Breast epithelium (tissue), 4 donors: Measurements from ENCODE around the gene KRTAP9-9. TPM values are rescaled to one million over a fixed set of nuclear protein-coding genes. Genes with fewer than 3 reads are reported as not detected.
"Not testable (repeated sequence)": the region's sequence is repeated elsewhere in the genome, so short reads cannot be mapped to it uniquely, and the experiment has no call there.

Source experiments
- DNase-seq, 2 donors: peaks; one replicate each; pipeline ENCODE4 v3.0.0-alpha.2; 2019; ENCODE audit warnings: low spot score in 2 of 2
- H3K27ac ChIP-seq, 2 donors: fragments of 200-600 bp; sonication (generic) in 1 of 2; one replicate each; pipeline ENCODE4 v1.5.1; 2016 to 2019; ENCODE audit warnings: mild to moderate bottlenecking in 1 of 2
- H3K27me3 ChIP-seq, 2 donors: fragments of 200-600 bp; sonication (generic) in 1 of 2; one replicate each; pipeline versions ENCODE4 v1.5.1 to v1.6.0; 2017 to 2019; ENCODE audit warnings: control low read depth in 1 of 2, mild to moderate bottlenecking in 1 of 2
- H3K36me3 ChIP-seq: fragments of 200-600 bp; one replicate; pipeline ENCODE4 v1.5.1; 2019
- H3K4me1 ChIP-seq, 2 donors: fragments of 200-600 bp; sonication (generic); one replicate each; pipeline ENCODE4 v1.5.1; 2016 to 2019; ENCODE audit warnings: control low read depth in 1 of 2
- H3K4me3 ChIP-seq, 3 donors: fragments of 200-600 bp; sonication (generic); 1 replicate in 2 of 3; 2 replicates in 1 of 3; pipeline ENCODE4 v1.5.1; 2016 to 2019; ENCODE audit warnings: mild to moderate bottlenecking in 3 of 3, moderate library complexity in 2 of 3
- H3K9me3 ChIP-seq, 2 donors: fragments of 200-600 bp; sonication (generic) in 1 of 2; one replicate each; pipeline ENCODE4 v1.5.1; 2016 to 2019; ENCODE audit warnings: control low read depth in 1 of 2
- CTCF ChIP-seq, 3 donors: fragments of 450-650 bp; IDR thresholded peaks; one replicate each; pipeline ENCODE4 v1.5.1; 2016 to 2017; ENCODE audit warnings: antibody characterized with exemption in 3 of 3, mild to moderate bottlenecking in 3 of 3, moderate library complexity in 3 of 3
- POLR2A ChIP-seq: fragments of 450-650 bp; IDR thresholded peaks from one replicate; pipeline ENCODE4 v1.6.1; 2016; ENCODE audit warnings: antibody characterized with exemption, mild to moderate bottlenecking, moderate library complexity
- POLR2AphosphoS5 ChIP-seq, 3 donors: sonication (generic); formaldehyde crosslinking; IDR thresholded peaks; one replicate each; pipeline ENCODE4 v1.6.1; 2017; ENCODE audit warnings: antibody characterized with exemption in 3 of 3
- intact Hi-C: fragments of 100-400 bp; cut with DNase I; formaldehyde crosslinking; loops from one replicate; pipeline ENCODE4 v1.15.1; 2023; ENCODE audit warnings: low total_unique reads
- total RNA-seq, 3 donors: library from RNA; depleted of rRNA; stranded (reverse); fragments of >200 nt; gene quantifications; one replicate each; pipeline ENCODE4 v1.1.0, GENCODE V29; 2016

The KRTAP9-9 gene
- total RNA-seq: not detected

GRCh38 chr17:41255381-41256290 is at the start of gene KRTAP9-9:
TSS of gene KRTAP9-9 (plus strand) at chr17:41255384.
- H3K36me3 ChIP-seq, H3K4me1 ChIP-seq, H3K9me3 ChIP-seq, H3K4me3 ChIP-seq, intact Hi-C loops, H3K27ac ChIP-seq, H3K27me3 ChIP-seq, DNase-seq: not testable (repeated sequence)

GRCh38 chr17:41211845-41212466 is 43.2 kb upstream of the KRTAP9-9 start:
- DNase-seq: no peak
- TF ChIP-seq POLR2AphosphoS5 (IDR thresholded peaks at IDR 0.05) (no peak), POLR2A (no peak), CTCF (IDR thresholded peaks at IDR 0.05) (no peak)
- Histone ChIP-seq H3K9me3 (no peaks in the 10 kb centered on the region), H3K4me1 (no peaks in the 10 kb centered on the region), H3K27ac (no peak overlapping the region), H3K36me3 (no peaks in the 10 kb centered on the region), H3K27me3 (no peaks in the 10 kb centered on the region), H3K4me3 (no peak overlapping the region)
- intact Hi-C loops: no loop called here

GRCh38 chr17:41212524-41213169 is 42.5 kb upstream of the KRTAP9-9 start:
- DNase-seq: no peak
- intact Hi-C loops: no loop called here
- no peaks in the 10 kb centered on the region for H3K4me1 ChIP-seq

GRCh38 chr17:41215681-41216080 is 39.5 kb upstream of the KRTAP9-9 start:
- H3K27ac ChIP-seq: no peak overlapping the region
- no peaks in the 10 kb centered on the region for H3K36me3 ChIP-seq
- TF ChIP-seq CTCF (IDR thresholded peaks at IDR 0.05) (no peak), POLR2AphosphoS5 (IDR thresholded peaks at IDR 0.05) (no peak), POLR2A (no peak)
- no peaks in the 10 kb centered on the region for H3K4me1 ChIP-seq
- no peak for DNase-seq
- H3K4me3 ChIP-seq: no peak overlapping the region
- intact Hi-C loops: no loop called here
- H3K27me3 ChIP-seq: no peaks in the 10 kb centered on the region
- no peaks in the 10 kb centered on the region for H3K9me3 ChIP-seq

More at GRCh38 chr17:41212524-41213169, 42.5 kb upstream of the KRTAP9-9 start:
- no peaks in the 10 kb centered on the region for H3K27me3 ChIP-seq
- no peak overlapping the region for H3K4me3 ChIP-seq
- TF ChIP-seq CTCF (IDR thresholded peaks at IDR 0.05) (no peak), POLR2AphosphoS5 (IDR thresholded peaks at IDR 0.05) (no peak), POLR2A (no peak)
- no peaks in the 10 kb centered on the region for H3K36me3 ChIP-seq
- H3K9me3 ChIP-seq: no peaks in the 10 kb centered on the region
- H3K27ac ChIP-seq: no peak overlapping the region

GRCh38 chr17:41223821-41224220 is 31.4 kb upstream of the KRTAP9-9 start:
- intact Hi-C loops: no loop called here
- Histone ChIP-seq H3K4me3 (no peak overlapping the region), H3K9me3 (no peaks in the 10 kb centered on the region), H3K27ac (no peak overlapping the region), H3K4me1 (no peaks in the 10 kb centered on the region), H3K36me3 (no peaks in the 10 kb centered on the region), H3K27me3 (no peaks in the 10 kb centered on the region)
- DNase-seq: no peak
- TF ChIP-seq POLR2A: no peak
- TF ChIP-seq POLR2AphosphoS5 (IDR thresholded peaks at IDR 0.05): no peak
- TF ChIP-seq CTCF (IDR thresholded peaks at IDR 0.05): no peak
